ENCODE measurements around the gene NAGPA.

The NAGPA gene

DNA sequence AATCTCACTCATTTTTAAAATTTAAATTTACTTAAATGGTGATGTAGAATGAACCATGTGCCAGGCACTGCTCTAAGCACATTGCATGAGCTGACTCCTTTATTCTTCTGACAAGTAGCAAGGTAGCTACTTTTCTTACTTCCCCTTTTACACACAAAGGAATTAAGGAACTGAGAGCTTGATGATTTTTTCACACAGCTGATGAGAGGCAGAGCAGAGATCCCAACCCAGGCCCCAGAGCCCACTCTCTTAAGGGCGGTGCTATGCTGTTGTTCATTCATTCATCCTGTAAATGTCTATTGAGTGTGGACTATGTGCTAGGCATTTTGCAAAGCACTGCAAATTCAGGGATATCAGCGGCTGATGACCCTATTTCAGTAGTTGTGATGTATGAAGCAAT, 57.7 kb downstream of the NAGPA start:
- no peak for DNase-seq

More for the DNA sequence above, 57.7 kb downstream of the NAGPA start:
- TF ChIP-seq GATA1 (IDR thresholded peaks at IDR 0.05; ENCODE audit: low read depth, low read length) (no peak), POLR2A (IDR thresholded peaks at IDR 0.05; ENCODE audit: low read length) (no peak)

Data from erythroblast (primary cell).